Large intestine (tissue), 12 donors: ENCODE measurements around the gene SMIM17. TPM values are rescaled to one million over a fixed set of nuclear protein-coding genes. Genes with fewer than 3 reads are reported as not detected.

Experiments used
- DNase-seq, 2 donors: peaks; one replicate each; pipeline versions ENCODE4 v3.0.0 to v3.0.0-alpha.2; 2013
- H3K27ac ChIP-seq: one replicate; pipeline ENCODE4 v1.5.1; 2013; ENCODE audit warnings: low read length
- H3K27me3 ChIP-seq: 2 replicates; pipeline ENCODE4 v1.6.1; 2013; ENCODE audit warnings: low read length; ENCODE audit not compliant: control insufficient read depth, insufficient read depth
- H3K36me3 ChIP-seq: 2 replicates; pipeline ENCODE4 v1.6.1; 2013; ENCODE audit warnings: low read length; ENCODE audit not compliant: control insufficient read depth, insufficient read depth
- H3K4me1 ChIP-seq: one replicate; pipeline ENCODE4 v1.6.1; 2013; ENCODE audit warnings: low read length; ENCODE audit not compliant: control insufficient read depth, insufficient read depth
- H3K4me3 ChIP-seq: one replicate; pipeline ENCODE4 v1.5.1; 2013; ENCODE audit warnings: low read length
- H3K9me3 ChIP-seq: one replicate; pipeline ENCODE4 v1.6.1; 2013; ENCODE audit warnings: mild to moderate bottlenecking, low read depth, low read length, moderate library complexity; ENCODE audit not compliant: control insufficient read depth
- WGBS: methylation state at CpG from one replicate; pipeline ENCODE4 v1.1.5; 2013; ENCODE audit warnings: low lambda C conversion rate; ENCODE audit not compliant: insufficient coverage; 5-methylcytosine and 5-hydroxymethylcytosine counted together
- long read RNA-seq, 11 donors: transcript quantifications; one replicate each; lab custom pipeline, GENCODE V29; 2026
- polyA plus RNA-seq: library from polyadenylated mRNA; unstranded; fragments of 120-200 nt; gene quantifications from one replicate; pipeline ENCODE4 v1.2.1, GENCODE V29; 2013

Gene SMIM17
- 0.97 TPM for polyA plus RNA-seq
- long read RNA-seq, donor 1: 0 reads
- long read RNA-seq, donor 2: 0 reads
- long read RNA-seq, donor 3: 0 reads
- long read RNA-seq, donor 4: 0 reads
- long read RNA-seq, donor 5: 0 reads
- long read RNA-seq, donor 6: 0 reads
- long read RNA-seq, donor 7: 0 reads
- long read RNA-seq, donor 8: 0 reads
- long read RNA-seq, donor 9: 0 reads
- long read RNA-seq, donor 10: 0 reads
- long read RNA-seq, donor 11: 0 reads

DNA sequence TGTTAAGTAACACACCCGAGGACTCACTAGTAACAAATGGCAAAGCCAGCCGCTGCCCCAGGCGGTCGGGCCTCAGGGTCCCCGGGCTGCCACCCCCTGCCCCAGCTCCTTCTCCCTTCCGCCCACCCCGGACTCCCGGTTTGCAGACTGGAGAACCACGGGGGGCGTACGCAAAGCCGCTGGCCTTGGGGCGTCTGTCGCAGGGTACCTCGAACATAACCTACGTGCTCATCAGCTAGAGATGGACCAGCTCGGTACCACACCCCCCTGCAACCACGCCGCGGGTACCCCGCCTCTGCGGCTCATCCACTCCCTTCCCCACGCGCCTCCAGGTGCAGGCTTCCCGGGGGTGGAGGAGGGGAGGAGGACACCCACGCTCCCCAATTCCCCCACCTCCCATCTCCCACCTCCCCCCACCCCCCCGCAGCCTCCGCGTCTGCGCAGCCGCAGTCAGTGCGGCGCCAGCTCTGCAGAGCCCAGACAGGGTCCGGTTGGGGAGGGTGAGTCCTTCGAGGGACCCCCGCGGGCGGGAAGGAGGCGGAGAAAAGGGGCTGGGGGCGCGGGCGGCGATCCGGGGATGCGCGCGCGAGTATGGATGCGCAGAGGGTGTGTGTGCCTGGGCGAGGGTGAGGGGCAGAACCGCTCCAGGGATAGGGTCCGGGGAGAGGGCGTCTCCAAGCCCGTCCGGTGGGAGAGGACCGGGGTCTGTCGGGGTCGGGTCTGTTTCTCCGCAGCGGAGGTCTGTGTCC is at the start of gene SMIM17:
TSS of gene SMIM17 (plus strand) at position 449 of the 749 bp plus-strand sequence. CDS start 2,509 bp downstream, outside the sequence.
- WGBS: no CpG with 5 or more reads among the region's 60 CpGs
- H3K4me1 ChIP-seq: no peaks in the 10 kb centered on the region
- peaks cover 13% of the 10 kb centered on the region for H3K9me3 ChIP-seq
- H3K36me3 ChIP-seq: no peaks in the 10 kb centered on the region
- H3K4me3 ChIP-seq: no peak within 1 kb of the TSS
- peaks cover 21% of the 10 kb centered on the region for H3K27me3 ChIP-seq
- H3K27ac ChIP-seq: no peak within 1 kb of the TSS
- DNase-seq: no peak

DNA sequence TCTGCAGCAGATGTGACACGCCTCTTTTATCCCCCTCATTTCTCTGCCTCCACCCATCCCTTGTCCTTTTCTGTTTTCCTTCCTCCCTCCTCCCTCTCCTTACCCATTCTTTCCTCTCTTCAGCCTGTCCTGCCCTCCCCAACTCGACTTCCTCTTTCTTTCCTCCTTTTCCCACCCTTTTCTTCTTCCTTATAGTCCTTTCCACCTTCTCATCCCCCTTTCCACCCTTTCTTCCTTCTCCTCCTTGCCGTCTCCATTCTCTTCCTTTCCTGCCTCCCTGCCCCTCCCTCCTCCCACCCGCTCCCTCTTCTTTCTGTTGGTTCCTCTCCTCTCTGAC is 48.5 kb upstream of the SMIM17 start:
- no peak for DNase-seq
- peaks cover 6% of the 10 kb centered on the region for H3K9me3 ChIP-seq
- H3K4me1 ChIP-seq: no peaks in the 10 kb centered on the region
- no peaks in the 10 kb centered on the region for H3K36me3 ChIP-seq
- H3K4me3 ChIP-seq: no peak overlapping the region
- H3K27ac ChIP-seq: no peak overlapping the region
- WGBS: 56% methylated on average over 3 of the region's 4 CpGs
- no peaks in the 10 kb centered on the region for H3K27me3 ChIP-seq

DNA sequence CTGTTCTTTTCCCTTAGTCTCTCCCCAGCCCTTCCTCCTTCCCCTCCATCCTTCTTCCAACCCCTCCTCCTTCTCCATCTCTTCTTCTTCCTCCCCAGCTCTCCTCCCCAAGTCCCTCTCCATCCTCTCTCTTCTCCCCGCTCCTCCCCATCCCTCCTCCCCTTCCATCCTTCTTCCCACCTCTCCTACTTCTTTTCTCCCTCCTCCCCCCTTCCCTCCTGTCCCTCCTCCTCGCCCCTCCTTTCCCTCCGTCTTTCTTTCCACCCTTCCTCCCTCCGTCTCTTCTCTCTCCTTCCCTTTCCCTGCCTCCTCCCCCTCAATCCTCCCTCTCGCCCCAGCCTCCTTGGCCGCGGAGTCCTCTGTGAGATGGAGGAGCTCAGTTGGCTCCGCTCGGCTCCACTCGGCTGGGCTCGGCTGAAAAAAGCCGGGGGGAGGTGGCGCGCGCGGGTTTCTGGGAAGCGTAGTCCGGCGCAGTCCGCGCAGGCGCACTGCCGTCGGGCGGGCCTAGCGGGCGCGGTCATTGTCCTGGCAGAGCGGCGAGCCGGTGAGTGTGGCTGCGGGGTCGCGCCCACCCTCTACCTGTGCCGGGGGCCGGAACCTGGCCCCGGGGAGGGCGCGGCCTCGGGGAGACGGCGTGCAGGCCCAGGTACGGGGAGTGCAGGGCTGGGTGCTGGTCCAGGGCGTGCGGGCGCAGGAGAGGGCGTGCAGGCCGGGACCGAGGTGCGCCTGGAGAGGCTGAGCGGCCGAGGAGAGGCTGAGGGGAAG is 48.0 kb upstream of the SMIM17 start, which contains the start of gene ZNF71:
TSS of gene ZNF71 (plus strand) at position 520 of the 765 bp plus-strand sequence. CDS start 6,257 bp downstream, outside the sequence.
- Histone ChIP-seq H3K9me3 (peaks cover 6% of the 10 kb centered on the region), H3K4me1 (no peaks in the 10 kb centered on the region), H3K4me3 (peak within 1 kb of the TSS; percentile 75), H3K27ac (peak within 1 kb of the TSS; percentile 23), H3K36me3 (no peaks in the 10 kb centered on the region), H3K27me3 (no peaks in the 10 kb centered on the region)
- whole genome bisulfite sequencing: 20% methylated on average over 1 of the region's 52 CpGs
- peak; percentile 80 to 92 for DNase-seq

- H3K27me3 ChIP-seq: no peaks in the 10 kb centered on the region
- H3K36me3 ChIP-seq: peaks cover 1% of the 10 kb centered on the region
- H3K27ac ChIP-seq: peak overlapping the region; percentile 23
- DNase-seq: no peak
- WGBS: no CpG with 5 or more reads among the region's 4 CpGs
- peak overlapping the region; percentile 75 for H3K4me3 ChIP-seq
- no peaks in the 10 kb centered on the region for H3K4me1 ChIP-seq
- H3K9me3 ChIP-seq: peaks cover 6% of the 10 kb centered on the region
Measured at GRCh38 chr19:56595548-56595899, 47.4 kb upstream of the SMIM17 start.

DNA sequence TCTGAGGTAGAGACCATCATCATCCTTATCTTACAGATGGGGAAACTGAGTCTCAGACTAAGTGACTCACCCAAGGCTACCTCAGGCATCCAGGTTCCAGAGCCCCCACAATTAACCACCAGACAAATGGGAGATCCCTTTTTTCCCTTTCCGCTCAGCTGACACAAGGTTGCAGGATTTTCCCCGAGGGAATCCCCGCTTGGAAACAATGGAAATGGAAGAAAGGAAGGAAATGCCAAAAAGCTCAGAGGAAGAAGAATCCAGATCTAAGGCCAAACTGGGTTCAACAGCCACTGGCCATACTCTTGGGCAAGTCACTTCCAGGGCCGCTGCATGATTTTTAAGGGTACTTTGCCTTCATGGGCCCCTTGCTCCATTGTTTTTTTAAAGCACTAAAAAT is 46.3 kb upstream of the SMIM17 start:
- H3K27ac ChIP-seq: no peak overlapping the region
- H3K36me3 ChIP-seq: peaks cover 6% of the 10 kb centered on the region
- no peaks in the 10 kb centered on the region for H3K4me1 ChIP-seq
- no peak for DNase-seq
- peaks cover 15% of the 10 kb centered on the region for H3K9me3 ChIP-seq
- H3K27me3 ChIP-seq: no peaks in the 10 kb centered on the region
- H3K4me3 ChIP-seq: no peak overlapping the region
- WGBS: no CpG with 5 or more reads among the region's 4 CpGs

DNA sequence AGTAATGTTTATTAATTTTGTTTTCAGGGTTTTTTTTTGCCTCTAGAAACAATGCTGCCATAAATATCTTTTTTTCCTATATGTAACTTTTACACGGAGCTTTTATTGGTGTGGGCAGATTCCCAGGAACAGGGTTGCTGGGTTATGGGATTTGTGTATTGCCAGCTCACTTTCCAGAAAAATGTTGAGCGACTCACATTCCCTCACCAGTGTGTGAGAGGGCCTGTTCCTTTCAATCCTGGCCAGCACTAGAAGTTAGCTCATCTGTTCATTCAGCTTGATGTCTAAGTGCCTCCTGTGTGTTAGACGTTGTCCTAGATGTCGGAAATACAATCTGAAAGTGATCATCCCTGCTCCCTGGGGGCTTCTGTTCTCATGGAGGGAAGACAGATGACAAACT is 45.3 kb upstream of the SMIM17 start:
- H3K4me3 ChIP-seq: no peak overlapping the region
- H3K4me1 ChIP-seq: no peaks in the 10 kb centered on the region
- DNase-seq: no peak
- H3K9me3 ChIP-seq: peaks cover 15% of the 10 kb centered on the region
- peaks cover 10% of the 10 kb centered on the region for H3K36me3 ChIP-seq
- H3K27ac ChIP-seq: no peak overlapping the region
- WGBS: no CpG with 5 or more reads among the region's 4 CpGs
- H3K27me3 ChIP-seq: no peaks in the 10 kb centered on the region

GRCh38 chr19:56601375-56601774 is 41.6 kb upstream of the SMIM17 start:
- WGBS: no CpG with 5 or more reads among the region's 3 CpGs
- Histone ChIP-seq H3K27me3 (no peaks in the 10 kb centered on the region), H3K36me3 (peaks cover 12% of the 10 kb centered on the region), H3K4me3 (no peak overlapping the region), H3K27ac (no peak overlapping the region), H3K9me3 (peaks cover 13% of the 10 kb centered on the region), H3K4me1 (no peaks in the 10 kb centered on the region)
- DNase-seq: no peak

DNA sequence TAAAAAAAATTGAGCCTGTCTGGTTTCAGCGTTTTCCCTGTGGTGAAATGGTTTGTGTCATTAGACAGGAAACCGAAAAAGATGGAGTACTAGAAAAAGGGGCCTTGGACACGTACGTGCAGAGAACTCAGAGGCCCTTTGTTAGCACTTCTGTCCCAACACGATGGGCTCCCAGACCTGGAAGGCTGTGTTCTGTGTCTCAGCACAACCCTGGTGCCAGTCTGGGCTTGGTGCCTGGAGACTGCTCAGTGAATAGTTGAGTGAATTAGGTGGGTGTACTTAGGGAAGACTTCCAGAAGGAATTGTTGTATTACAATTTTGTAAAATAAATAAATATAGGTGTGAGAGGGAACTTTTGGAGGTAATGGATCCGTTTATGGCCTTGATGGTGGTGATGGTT is 39.1 kb upstream of the SMIM17 start:
- peaks cover 15% of the 10 kb centered on the region for H3K9me3 ChIP-seq
- 100% methylated on average over 1 of the region's 6 CpGs for WGBS
- H3K4me1 ChIP-seq: no peaks in the 10 kb centered on the region
- H3K27ac ChIP-seq: no peak overlapping the region
- no peak overlapping the region for H3K4me3 ChIP-seq
- peaks cover 12% of the 10 kb centered on the region for H3K36me3 ChIP-seq
- no peak for DNase-seq
- H3K27me3 ChIP-seq: no peaks in the 10 kb centered on the region

GRCh38 chr19:56608274-56608964 is 34.5 kb upstream of the SMIM17 start:
- 82% methylated on average over 3 of the region's 8 CpGs for WGBS
- no peak for DNase-seq
- Histone ChIP-seq H3K27me3 (no peaks in the 10 kb centered on the region), H3K4me3 (no peak overlapping the region), H3K4me1 (no peaks in the 10 kb centered on the region), H3K9me3 (peaks cover 19% of the 10 kb centered on the region), H3K27ac (no peak overlapping the region), H3K36me3 (peaks cover 5% of the 10 kb centered on the region)

GRCh38 chr19:56611288-56611687 is 31.7 kb upstream of the SMIM17 start:
- no peak overlapping the region for H3K4me3 ChIP-seq
- H3K4me1 ChIP-seq: no peaks in the 10 kb centered on the region
- no peaks in the 10 kb centered on the region for H3K27me3 ChIP-seq
- WGBS: 50% methylated on average over 1 of the region's 8 CpGs
- H3K9me3 ChIP-seq: peaks cover 15% of the 10 kb centered on the region
- no peak for DNase-seq
- no peak overlapping the region for H3K27ac ChIP-seq
- H3K36me3 ChIP-seq: peaks cover 9% of the 10 kb centered on the region
